Measurements from ENCODE around the gene INPP4A.

- TF ChIP-seq RAD21 (conservative IDR thresholded peaks at IDR 0.05) (no peak), EZH2 (IDR thresholded peaks at IDR 0.05; ENCODE audit: borderline replicate concordance, insufficient read depth, low read length, poor library complexity, severe bottlenecking) (no peak), EP300 (conservative IDR thresholded peaks at IDR 0.05; ENCODE audit: poor library complexity, severe bottlenecking) (no peak), REST (IDR thresholded peaks at IDR 0.05; ENCODE audit: borderline replicate concordance) (no peak), POLR2AphosphoS5 (IDR thresholded peaks at IDR 0.05) (no peak), SMC3 (conservative IDR thresholded peaks at IDR 0.05; ENCODE audit: poor library complexity) (no peak), TAF1 (IDR thresholded peaks at IDR 0.05; ENCODE audit: low read depth) (no peak)
- TF ChIP-seq, protein P1, sequence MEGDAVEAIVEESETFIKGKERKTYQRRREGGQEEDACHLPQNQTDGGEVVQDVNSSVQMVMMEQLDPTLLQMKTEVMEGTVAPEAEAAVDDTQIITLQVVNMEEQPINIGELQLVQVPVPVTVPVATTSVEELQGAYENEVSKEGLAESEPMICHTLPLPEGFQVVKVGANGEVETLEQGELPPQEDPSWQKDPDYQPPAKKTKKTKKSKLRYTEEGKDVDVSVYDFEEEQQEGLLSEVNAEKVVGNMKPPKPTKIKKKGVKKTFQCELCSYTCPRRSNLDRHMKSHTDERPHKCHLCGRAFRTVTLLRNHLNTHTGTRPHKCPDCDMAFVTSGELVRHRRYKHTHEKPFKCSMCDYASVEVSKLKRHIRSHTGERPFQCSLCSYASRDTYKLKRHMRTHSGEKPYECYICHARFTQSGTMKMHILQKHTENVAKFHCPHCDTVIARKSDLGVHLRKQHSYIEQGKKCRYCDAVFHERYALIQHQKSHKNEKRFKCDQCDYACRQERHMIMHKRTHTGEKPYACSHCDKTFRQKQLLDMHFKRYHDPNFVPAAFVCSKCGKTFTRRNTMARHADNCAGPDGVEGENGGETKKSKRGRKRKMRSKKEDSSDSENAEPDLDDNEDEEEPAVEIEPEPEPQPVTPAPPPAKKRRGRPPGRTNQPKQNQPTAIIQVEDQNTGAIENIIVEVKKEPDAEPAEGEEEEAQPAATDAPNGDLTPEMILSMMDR (IDR thresholded peaks at IDR 0.05; ENCODE audit: poor library complexity, severe bottlenecking): no peak
These were observed 169.5 kb downstream of the INPP4A start for GRCh38 chr2:98614024-98614739.
